ENCODE data around the gene COBLL1.

- no peak for TF ChIP-seq POLR2A (IDR thresholded peaks at IDR 0.05; ENCODE audit: low read depth, low read length)
- peak; percentile 75 for TF ChIP-seq CTCF (conservative IDR thresholded peaks at IDR 0.05; ENCODE audit: low read depth, low read length)
These were observed 104.0 kb downstream of the COBLL1 start for GRCh38 chr2:164737612-164738081.
